ENCODE results near the gene PRKAR2B.

The PRKAR2B gene

DNA sequence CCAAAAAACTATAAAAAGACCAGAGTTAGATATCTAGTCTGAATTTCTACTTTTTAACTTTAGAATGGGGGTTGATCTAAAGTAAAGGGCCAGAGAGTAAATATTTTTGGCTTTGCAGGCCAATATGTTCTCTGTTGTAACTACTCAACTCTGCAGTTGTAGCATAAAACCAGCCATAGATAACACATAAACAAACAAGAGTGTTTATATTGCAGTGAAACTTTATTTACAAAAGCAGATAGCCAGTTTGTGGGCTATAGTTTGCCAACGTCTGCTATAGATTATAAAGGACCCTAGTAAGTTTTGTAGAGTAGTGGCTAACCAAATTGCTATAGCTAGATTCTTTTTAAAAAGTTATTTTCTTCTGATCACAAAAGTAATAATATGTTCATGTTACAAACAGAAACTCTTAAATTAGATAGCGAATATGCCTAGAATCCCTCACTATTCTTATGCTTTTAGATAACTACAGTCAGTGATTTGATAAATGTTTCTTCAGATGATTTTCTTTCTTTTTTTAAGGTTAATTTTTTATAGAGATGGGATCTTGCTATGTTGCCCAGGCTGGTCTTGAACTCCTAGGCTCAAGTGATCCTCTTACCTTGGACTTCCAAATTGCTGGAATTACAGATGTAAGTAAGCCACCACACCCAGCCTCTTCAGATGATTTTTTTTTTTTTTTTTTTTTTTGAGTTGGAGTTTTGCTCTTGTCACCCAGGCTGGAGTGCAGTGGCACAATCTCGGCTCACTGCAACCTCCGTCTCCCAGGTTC, 100.7 kb downstream of the PRKAR2B start:
- H3K27ac ChIP-seq = peak overlapping the region; percentile 23; the same call in 1 of the 2 replicates
- TF ChIP-seq ZFX (IDR thresholded peaks at IDR 0.05; ENCODE audit: borderline replicate concordance) = no peak
- TF ChIP-seq, protein P1, sequence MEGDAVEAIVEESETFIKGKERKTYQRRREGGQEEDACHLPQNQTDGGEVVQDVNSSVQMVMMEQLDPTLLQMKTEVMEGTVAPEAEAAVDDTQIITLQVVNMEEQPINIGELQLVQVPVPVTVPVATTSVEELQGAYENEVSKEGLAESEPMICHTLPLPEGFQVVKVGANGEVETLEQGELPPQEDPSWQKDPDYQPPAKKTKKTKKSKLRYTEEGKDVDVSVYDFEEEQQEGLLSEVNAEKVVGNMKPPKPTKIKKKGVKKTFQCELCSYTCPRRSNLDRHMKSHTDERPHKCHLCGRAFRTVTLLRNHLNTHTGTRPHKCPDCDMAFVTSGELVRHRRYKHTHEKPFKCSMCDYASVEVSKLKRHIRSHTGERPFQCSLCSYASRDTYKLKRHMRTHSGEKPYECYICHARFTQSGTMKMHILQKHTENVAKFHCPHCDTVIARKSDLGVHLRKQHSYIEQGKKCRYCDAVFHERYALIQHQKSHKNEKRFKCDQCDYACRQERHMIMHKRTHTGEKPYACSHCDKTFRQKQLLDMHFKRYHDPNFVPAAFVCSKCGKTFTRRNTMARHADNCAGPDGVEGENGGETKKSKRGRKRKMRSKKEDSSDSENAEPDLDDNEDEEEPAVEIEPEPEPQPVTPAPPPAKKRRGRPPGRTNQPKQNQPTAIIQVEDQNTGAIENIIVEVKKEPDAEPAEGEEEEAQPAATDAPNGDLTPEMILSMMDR (IDR thresholded peaks at IDR 0.05) = no peak

DNA sequence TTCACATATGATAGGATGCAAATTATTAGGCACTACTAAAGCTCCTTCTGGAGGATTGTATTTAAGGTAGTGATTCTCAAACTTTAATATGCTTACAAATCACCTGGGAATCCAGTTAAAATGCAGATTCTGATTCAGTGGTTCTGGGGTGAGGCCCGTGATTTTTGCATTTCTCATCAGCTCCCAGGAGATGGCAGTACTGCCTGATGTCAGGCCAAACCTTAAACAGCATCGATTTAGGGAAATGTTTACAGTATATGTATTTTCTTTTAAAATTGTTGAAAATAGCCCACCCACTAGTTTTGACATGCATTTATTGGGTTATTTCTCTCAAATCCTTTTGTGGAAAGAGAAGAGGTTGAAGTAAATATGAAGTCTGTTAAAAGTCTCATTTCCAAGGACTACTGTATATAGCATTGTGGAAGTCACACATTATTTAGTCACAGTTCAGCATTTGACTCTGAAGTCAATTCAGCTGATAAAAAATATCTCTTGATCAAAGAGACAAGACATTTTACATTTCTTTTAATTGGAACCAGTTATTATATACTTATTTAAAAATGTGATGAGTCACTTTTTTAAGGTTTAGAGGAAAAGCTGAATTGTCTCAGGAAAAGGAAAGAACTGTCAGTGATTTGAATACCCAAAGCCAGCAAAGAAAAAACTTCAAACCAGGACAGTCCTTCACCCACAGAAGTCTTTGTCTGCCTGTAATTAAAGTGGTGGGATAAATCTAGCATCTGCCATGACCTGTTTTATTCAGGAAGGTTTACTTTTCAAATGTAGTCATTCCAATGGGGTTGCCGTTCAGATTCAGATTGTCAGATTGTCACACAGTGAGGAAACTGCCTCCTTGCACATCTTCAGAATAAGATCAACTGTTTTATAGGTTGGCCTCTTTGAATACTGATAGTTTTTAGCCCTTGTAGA, 103.2 kb downstream of the PRKAR2B start:
- H3K27ac ChIP-seq = peak overlapping the region; percentile 37
- TF ChIP-seq ZFX (IDR thresholded peaks at IDR 0.05; ENCODE audit: borderline replicate concordance) = no peak
- TF ChIP-seq, protein P1 (IDR thresholded peaks at IDR 0.05) = peak; percentile 97

DNA sequence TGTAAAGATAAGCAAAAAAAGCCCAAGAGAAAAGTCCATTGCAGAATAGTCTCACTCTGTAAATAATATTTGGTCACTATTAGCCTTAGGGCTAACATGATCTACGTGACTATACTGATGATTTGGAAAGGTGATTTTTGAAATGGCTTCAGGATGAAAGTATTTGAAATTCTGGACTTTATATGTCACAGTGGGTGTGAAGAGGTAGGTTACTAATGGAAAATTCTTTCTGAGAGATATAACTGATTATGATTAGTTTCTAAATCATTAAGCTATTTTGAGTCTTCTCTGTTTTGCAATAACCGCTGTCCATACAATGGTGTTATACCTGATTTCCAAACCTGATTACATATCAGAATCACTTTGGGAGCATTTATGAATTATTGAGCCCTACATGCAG, 104.2 kb downstream of the PRKAR2B start:
- H3K27ac ChIP-seq = peak overlapping the region; percentile 37
- TF ChIP-seq ZFX (IDR thresholded peaks at IDR 0.05; ENCODE audit: borderline replicate concordance) = no peak
- TF ChIP-seq, protein P1 (IDR thresholded peaks at IDR 0.05) = no peak

DNA sequence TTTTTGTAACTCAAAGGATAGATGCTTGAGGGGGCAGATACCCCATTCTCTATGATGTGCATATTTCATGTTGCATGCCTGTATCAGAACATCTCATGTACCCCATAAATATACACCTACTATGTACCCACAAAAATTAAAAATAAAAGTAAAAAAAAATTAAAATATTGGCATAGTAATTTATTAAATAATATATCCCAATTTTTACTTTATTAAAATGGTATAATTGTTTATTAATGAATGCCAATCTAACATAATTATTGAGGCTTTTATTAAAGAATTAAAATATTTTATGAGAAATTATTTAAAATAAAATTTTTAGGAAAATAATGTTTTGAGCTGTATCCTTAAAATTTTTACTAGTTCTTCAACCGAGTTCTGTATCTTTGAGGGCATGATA, 105.4 kb downstream of the PRKAR2B start:
- no peak overlapping the region for H3K27ac ChIP-seq
- no peak for TF ChIP-seq ZFX (IDR thresholded peaks at IDR 0.05; ENCODE audit: borderline replicate concordance)
- TF ChIP-seq, protein P1 (IDR thresholded peaks at IDR 0.05) = no peak

DNA sequence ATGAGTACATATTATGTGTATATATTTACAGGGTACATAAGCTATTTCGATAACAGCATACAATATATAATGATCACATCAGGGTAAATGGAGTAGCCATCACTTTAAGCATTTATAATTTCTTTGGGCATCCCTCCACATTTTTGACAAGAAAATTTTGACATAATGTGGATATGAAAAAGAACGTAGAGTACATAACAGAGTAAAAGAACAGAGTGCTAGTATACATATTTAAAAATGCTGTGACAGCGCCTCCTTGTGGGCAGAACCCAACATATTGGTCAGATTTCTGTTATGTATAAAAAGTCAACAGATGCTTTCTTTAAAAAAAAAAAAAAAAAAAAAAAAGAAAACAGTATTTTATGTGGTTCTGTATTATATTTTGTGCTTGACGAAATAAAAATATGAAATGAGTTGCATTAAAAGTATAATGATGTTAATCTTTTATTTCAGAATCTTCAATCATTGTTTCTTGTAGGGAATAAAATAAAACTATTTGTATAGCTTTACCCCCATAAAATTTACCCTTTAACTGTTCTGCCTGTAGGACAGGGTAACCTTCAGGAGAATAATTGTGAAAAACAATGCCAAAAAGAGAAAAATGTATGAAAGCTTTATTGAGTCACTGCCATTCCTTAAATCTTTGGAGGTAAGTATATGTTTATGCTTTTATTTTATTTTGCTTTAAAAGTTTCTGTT, 106.0 kb downstream of the PRKAR2B start:
- H3K27ac ChIP-seq = no peak overlapping the region
- no peak for TF ChIP-seq ZFX (IDR thresholded peaks at IDR 0.05; ENCODE audit: borderline replicate concordance)
- TF ChIP-seq, protein P1 (IDR thresholded peaks at IDR 0.05) = peak; percentile 92

DNA sequence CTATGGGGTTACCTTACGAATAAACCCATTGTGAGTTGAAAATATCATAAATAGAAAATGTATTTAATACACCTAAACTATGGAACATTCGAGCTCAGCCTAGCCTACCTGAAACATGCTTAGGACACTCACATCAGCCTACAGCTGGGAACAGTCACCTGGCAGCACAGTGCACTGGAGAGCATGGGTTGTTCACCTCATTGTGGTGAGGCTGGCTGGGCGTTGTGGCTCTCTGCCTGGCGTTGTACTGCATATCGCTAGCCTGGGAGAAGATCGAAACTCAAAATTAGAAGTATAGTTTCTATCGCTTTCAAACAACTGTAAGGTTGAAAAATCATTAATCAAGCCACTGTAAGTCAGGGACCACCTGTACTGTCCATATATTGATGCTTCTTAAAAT, 107.0 kb downstream of the PRKAR2B start:
- no peak overlapping the region for H3K27ac ChIP-seq
- TF ChIP-seq, protein P1 (IDR thresholded peaks at IDR 0.05) = no peak
- no peak for TF ChIP-seq ZFX (IDR thresholded peaks at IDR 0.05; ENCODE audit: borderline replicate concordance)
